ENCODE measurements around the gene BET1.
"Not testable (repeated sequence)": the region's sequence is repeated elsewhere in the genome, so short reads cannot be mapped to it uniquely, and the experiment has no call there.

BET1 gene, protein sequence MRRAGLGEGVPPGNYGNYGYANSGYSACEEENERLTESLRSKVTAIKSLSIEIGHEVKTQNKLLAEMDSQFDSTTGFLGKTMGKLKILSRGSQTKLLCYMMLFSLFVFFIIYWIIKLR

DNA sequence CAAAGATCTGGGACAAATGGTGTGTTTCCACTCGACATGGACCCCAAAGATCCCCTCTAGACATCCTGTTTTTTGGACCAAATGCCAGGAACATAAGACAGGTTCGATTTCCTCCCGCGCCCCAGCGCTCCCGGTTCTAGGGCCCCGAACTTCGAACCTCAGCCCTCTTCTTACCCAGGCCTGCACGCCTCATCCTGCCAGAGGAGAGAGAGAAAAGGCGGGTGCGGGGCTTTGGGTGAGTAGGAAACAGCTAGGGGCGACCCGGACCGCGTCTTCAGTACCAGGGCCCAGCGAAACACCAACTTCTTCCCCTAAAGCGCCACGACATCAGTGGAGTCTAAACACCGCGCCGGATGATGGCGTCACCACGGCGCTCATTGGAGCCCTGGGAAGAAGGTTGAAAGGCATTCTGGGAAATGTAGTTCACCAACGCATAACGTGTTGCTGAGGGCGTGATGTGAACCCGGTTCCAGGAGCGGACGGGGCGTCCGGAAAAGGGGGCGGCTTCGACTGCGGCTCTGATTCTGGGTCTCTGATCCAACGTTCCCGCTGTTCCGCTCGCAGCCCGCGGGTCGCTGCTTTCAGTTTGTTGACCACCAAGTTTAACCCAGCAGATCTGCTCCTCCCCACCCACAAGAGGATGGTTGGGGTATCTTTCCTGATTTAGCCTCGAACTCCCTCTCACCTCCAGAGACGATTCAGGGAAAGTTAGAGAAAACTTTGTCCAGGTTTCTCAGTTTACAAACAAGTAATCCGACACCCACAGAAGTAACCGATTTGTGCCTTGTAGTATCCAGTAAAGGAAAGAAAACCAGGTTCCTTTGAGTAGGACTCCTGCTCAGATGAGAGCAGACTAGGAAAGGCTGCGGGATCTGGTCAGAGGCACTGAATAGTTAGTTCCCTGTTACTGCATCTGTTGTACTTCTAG lies at the start of gene BET1:
Gene BET1, minus strand, starts transcription at position 332 of the 928 bp plus-strand sequence. Its CDS starts 139 bp downstream, at position 193.
- DNase-seq = peak; percentile 93

DNA sequence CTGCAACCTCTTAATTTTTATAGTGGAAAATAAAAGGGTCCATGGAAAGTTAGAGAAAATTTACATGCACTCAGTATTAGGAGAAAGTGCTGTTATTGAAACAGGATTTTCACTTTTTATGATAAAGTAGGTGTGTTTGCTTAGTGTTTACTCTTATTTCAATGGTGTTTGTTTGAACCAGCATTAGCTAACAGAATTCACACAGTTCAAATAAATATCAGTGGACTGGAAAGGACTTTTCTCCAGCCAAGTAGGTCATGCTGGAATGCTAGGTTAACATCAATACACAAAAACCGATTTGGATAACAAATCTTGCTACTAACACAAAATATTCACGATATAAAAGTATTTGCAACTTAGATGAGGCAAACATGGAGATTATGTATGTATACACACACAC lies 49.4 kb upstream of the BET1 start:
- DNase-seq = no peak

DNA sequence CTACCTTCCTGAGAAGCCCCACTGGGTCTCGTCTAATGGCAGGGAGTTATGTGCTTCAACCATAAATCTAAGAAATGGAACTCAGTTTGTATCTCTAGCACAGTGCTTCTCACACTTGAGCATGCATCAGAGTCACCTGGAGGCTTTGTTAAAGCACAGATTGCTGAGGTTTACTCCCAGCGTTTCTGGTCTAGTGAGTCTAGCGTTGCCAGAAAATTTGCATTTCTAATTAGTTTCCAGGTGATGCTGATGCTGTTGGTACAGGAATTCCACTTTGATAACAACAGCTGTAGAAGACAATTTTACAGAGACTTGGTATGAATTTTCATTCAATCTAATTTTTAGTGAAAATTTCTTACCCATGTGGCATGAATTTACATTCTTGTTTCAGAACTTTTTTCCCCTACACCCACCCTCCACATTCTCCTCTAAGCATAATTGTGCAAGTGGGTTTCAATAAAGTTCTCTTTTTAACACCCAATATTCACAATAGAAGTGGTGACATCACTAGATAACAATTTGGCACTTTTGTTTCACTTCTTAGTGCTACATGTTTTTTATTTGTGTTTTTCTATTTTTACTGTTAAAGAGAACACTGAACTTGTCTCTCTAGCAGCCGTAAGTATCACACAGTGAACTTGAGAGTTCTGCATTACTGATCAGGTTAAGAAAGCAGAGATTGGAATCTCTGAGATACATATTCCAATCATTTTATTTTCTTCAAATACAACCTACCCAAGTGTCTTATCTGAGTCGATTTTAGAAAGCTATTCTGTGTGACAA lies 48.4 kb upstream of the BET1 start:
- DNase-seq = no peak

DNA sequence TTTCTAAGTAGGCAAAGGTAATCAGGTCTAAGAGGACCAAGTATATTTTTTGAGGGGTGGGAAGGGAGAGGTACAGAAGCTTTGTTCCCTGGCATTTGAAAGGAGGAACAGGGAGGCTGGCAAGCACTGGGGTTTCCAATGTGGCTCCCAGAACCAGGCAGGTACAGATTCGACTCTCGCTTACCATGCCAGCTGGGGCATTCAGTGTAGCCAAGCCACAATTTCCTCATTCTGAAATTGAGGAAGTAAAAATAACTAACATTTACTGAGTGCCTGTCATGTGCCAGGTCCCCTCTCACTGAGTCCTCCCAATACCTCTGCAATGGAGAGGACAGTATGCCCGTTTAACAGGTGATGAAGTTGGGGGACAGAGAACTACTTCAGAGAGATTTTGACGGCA lies 45.9 kb upstream of the BET1 start:
- DNase-seq = no peak

DNA sequence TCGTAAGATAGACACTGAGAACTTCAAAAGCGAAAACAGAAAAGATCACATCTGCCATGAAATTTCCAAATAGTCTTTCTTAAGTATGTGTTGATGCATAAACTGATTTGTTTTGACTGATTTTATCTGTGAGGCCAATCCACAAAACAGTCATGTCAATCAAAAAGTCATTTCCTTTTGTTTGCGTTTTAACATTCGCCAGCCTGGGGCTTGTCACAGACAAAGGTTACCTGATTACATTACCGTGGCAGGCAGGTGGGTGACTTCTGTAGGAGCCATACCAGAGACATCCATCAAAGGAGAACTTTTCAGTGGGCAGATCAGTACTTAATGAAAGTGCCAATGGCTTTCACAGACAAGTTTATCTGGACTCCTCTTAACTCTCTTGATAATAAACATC lies 45.5 kb upstream of the BET1 start:
- peak; percentile 5 for DNase-seq

DNA sequence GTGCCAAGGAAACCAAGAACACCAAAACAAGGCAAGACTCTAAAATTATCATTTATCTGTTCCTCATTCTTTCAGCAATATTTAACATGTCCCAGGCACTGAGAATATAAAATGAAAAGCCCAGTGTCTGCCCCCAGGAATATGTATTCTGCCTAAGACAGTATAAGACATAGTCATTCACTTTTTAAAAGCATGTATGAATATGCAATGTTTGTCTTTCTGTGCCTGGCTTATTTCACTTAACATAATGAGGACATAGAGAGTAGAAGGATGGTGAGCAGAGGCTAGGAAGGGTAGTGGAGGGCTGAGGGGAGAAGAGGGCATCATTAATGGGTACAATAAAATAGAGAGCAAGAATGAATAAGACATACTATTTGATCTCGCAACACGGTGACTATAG lies 44.6 kb upstream of the BET1 start:
- DNase-seq = no peak

DNA sequence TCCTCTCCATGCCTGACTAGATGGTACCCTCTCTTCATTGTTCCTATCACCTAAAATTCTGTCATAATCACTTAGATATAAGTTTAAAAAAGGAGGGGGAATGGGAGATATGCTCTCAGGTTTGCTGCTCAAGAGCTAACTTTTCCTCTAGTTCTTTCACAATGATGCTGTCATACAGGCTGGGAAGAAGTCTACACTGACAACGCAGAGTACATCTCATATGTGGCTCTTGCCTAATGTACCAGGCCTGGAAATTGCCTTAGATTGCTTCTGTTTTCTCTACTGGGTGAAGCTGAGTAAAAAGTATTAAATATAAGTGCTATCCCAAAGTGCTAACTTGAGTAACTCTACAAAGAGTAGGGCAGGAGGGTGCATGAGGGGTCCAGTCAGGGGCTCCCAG lies 43.8 kb upstream of the BET1 start:
- DNase-seq = no peak

DNA sequence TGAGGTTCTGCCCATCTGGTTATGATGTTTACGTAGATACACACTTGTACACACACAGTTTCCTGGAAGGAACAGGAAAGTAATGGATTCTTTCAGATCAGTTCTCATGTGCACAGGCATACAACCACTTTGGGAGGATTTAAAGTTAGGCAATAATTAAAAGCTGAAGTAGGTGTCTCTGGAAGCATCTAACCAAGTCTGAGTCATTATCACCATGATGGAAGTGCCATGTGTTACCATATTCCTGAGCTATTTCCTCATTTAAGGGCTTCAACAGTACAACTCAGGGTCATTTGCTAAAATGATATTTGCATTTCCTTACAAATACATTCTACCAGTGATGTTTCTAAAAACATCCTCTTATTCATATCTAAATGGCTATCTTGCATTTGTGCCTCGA lies 41.4 kb upstream of the BET1 start:
- no peak for DNase-seq

DNA sequence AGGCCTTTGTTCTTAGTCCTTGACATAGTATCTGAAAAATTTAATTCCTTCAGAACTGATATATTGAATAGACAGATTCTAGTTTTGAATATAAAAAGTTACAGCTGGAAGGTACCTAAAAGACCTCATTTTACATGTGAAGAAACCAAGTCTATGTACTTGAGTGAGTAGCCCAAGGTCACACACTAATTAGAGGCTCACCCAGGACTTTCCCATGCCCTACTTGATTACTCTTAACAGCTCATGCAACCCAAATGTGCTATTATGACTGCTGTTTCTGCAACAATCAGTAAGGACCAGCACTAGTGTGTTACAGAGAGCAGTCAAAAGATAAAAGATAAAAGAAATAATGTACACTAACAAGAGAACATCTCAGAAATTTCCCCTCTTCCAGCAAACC lies 40.7 kb upstream of the BET1 start:
- DNase-seq = no peak

DNA sequence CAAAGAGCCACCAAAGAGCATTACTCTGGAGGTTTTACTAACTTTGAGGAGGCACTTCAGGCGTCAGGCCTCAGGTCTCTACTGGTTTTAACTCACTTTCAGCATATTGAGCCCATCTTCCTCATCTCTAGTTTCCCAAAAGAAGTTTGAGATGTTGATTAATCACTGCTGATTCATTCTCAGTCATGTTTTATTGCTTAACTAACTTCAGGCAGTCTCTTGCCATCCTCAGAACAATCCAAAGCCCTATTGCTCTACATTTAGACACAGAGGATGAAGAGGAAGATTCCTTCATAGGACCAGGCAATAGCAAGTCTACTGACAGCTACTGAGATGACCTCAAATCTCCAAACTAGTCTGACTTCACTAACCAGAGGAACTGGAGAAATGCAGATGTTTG lies 39.1 kb upstream of the BET1 start:
- DNase-seq = no peak

DNA sequence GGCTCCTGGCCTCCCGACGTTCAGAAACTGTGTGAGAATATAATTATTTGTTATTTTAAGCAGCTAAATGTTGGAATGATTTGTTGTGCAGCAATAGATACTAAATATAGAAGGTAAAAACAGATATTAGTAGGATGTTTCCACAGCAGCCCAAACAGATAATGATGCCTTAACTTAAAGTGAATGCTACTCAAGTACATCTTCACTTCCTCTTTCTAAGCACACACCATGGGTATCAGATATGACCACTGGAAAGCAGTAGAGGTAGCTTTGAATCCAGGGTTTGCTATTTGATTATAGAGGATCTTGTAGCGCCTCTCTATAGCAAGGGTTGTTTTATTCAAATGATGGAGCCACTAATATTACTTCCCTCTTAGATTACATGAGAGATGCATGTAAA lies 38.2 kb upstream of the BET1 start:
- DNase-seq = no peak

DNA sequence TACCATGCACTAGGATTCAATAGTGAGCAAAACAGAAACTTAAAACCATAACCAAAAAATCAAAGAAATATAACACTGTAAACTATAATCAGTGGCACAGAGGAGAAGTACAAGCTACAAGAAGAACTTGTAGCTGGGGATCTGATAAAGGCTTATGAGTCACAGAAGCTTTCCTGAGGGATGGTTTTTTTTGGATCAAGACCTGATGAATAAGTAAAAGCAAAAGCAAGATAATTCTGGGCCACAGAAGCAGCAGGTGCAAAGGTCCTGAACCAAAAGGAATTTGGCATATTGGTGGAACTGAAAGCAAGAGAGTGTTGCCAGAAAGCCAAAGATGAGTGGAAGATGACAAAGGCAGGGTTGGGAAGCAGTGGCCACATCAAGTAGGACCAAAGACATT lies 37.4 kb upstream of the BET1 start:
- DNase-seq = no peak

DNA sequence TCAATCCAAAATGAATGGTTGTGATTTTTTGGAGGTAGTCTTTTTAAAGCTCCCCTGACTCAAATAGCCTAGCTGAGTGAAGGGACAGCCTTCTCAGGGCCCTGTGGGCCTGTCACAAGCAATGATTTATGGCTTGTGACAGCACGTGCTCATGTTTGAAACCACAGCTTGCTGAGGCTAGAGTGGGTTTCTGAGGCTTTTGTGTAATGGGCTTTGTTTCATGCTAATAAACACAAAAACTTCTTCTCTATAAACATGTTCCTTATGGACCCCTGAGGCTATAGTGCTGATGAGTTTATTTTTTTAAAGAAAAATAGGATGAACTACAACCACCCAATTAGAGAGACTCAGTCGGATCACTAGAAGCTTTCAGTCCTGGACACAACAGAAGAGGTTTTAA lies 36.1 kb upstream of the BET1 start:
- DNase-seq = no peak

DNA sequence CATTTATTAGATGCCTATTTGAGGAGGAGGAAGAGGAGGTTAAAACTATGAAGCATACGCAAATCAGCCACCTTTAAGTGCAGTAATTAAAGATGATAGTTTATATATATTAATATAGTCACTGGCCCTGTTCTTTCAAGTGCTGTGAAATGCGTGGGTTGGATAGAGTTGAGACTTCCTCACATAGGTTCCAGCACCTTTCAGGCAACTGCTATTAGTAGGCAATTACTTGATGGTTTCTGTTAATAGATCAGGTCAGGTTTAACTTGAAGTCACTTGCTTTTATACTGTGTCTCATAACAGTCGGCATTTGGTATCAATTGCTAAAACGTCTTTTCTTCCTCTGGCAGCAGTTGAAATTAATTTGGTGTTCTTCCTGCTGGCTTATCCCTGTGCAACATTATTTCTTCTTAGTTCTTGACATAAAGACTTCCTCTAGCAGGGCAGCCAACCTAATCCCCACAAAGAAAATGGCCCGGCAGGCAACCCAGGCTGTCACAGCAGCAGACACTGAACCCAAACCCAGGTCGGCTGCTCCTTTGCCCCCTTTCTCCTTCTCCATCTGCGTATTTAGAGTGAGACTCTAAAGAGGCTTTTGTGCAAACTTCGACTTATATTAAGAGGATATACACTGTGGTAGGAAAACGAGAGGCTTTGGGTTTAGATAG lies 35.3 kb upstream of the BET1 start:
- DNase-seq = no peak

DNA sequence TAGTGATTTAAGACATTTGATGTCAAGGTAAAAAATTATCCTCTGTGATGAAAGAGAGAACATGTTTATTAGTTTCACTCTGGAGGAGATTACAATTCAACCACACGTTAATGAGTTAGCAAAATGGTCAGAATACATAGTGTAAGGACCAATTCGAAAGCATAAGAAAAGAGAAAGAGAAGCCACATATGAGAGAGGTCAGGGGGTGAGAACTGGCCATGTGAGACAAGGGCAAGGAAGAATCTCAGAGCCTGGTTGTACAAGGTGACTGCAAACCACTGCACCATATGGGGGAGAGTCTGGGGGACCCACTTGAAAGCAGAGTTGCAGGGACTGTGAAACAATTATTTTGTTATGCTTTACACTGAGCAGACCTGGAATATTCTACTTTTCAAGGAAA lies 27.7 kb upstream of the BET1 start:
- no peak for DNase-seq

DNA sequence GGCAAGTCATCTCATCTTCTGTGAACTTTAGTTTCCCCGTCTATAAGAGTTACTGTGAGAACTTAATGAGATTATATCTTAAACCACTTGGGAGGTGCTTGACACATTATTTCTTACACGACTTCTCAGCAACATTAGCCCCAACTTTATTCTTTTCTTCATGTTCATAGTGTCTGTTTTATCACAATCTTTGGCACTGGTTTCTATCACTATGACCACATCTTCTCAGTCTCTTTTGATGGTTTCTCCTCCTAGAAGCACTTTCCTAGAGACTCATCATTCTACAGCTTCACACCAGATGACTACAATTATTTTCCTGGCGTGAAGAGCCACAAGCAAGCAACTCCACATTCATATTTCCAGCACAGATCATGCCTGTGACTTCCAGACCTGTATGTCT lies 26.5 kb upstream of the BET1 start:
- no peak for DNase-seq

DNA sequence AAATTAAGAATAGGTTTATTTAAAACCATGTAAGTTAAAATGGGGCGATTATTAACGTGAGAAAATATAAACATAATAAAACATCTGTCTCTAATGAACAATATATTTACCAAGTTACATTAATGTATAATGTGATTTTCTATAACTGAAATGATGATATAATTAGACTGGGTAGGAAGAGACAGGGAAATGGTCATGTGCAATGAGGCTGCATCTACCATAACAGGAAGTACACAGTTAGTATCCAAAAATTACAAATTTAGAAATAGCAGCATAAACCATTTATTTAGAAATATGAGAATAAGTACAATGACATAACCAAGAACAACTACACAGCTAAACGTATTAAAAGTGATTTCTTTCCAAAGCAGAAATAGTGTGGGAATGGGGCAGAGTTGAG lies 25.8 kb upstream of the BET1 start:
- DNase-seq = no peak

DNA sequence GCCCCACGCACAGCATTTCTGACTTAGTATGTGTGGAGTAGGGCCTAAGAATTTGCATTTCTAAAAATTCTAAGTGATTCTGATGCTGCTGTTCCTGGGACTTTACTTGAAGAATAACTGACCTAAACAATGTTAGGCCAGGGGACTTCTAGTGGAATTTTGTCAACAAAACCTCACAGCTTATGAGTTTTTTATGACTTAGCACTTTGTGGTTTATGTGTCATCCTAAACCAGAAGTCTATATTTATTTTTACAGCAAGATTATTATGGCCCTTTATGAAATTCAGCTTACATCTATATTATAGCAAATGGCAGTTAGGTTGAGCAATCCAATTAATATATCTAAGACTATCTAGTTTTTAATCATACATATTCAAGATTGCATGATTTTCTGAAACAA lies 24.6 kb upstream of the BET1 start:
- no peak for DNase-seq

DNA sequence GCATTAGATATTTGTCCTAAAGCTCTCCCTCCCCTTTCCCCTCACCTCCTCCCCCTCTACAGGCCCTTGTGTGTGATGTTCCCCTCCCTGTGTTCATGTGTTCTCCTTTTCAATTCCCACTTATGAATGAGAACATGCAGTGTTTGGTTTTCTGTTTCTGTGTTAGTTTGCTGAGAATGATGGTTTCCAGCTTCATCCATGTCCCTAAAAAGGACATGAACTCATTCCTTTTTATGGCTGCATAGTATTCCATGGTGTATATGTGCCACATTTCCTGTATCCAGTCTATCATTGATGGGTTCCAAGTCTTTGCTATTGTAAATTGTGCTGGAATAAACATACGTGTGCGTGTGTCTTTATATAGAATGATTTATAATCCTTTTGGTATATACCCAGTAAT lies 22.5 kb upstream of the BET1 start:
- DNase-seq = not testable (repeated sequence)

DNA sequence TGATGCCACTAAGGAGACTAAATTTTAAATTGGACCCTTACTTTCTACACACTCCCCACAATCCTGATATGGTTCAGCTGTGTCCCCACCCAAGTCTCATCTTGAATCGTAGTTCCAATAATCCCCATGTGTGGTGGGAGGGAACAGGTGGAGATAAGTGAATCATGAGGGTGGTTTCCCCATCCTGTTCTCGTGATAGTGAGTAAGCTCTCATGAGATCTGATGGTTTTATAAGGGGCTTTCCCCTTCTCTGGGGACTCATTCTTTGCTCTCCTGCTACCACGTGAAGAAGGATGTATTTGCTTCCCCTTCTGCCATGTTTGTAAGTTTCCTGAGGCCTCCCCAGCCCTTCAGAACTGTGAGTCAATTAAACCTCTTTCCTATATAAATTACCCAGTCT lies 18.4 kb upstream of the BET1 start:
- DNase-seq = no peak

DNA sequence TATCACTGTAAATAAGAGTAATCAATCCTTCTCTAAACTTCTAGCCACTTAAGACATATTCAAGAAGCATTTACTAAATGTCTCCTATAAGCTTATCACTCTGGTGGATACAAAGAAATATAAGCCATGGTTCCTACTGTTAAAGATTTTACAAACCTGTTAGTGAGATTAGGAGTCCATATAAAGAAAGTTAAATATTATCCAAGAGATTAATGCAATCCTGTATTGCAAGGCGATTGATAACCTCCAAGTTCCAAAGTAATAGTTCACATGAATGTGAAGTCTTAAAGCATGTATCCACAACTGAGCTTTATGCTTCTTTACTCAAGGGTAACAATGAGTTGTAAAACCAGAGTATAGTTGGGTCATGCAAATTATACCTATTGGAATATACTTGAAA lies 12.6 kb upstream of the BET1 start:
- no peak for DNase-seq

DNA sequence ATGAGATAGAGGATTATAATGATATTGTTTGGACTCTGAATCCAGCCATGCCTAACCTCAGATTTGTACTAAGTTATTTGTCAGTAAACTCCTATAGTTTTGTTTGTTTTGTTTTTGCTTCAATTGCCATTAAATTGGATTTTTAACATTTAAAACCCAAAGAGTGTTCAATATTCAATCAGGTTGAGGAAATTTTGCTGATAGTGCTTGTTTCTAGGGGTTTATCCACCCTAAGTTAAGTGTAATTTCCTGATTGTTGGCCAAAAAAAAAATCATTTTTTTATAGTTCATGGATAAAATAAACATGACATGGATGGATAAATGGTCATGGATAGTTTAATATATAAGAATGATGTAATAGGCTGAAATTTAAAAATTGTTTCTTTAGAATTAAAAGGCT lies 11.4 kb upstream of the BET1 start:
- DNase-seq = no peak

DNA sequence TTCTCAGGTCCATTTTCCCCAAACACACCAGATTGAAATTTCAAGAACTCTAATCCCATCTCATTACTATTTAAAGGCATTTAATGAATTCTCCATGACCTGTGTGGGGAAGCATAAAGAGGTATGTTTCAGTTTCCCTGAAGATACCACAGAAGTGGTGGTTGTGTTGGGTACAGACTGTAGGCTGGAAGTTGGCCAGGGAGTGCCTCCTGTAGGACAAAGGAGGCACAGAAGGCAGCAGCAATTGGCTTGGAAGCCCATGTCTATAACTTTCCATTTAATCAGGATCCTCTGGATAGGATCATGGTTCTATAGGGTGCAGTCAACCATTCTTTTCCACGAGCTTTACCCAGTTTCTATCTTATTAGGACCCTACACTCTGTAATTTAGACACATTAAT lies 8.6 kb upstream of the BET1 start:
- DNase-seq = no peak

All from NCI-H774 (cell line).